WI38 (cell line): Measurements from ENCODE around the gene MOXD1.
A peak's percentile ranks its signal among the peaks of the same experiment; 100 is the strongest.

ENCODE experiments used
- H3K4me3 ChIP-seq: 2 replicates; pipeline ENCODE4 v1.5.1; 2011; ENCODE audit warnings: low read depth, mild to moderate bottlenecking, control low read depth, low read length
- TF ChIP-seq, protein P1 (sequence below): IDR thresholded peaks from 2 replicates; pipeline ENCODE4 v1.5.1; 2012; ENCODE audit warnings: low read depth, mild to moderate bottlenecking, control low read depth, low read length

Gene MOXD1

DNA sequence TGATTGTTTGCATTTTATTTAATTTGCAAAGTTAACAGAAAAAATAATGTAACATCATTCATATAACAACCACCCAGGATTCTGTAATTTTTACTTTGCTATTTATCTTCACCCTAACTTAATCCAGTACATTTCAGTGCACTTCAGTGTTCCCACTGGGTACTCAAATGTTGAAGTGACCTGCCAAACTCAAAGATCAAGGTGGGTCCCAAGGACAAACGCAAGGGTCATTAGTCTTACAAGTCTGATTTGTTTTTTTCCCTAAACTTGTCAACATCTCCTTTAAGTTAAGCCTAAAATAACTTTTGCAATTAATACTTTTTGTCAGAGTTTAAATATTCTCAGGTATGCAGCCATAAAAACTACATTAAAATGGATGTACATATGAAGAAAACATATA, 53.0 kb downstream of the MOXD1 start:
- no peak overlapping the region for H3K4me3 ChIP-seq
- TF ChIP-seq, protein P1, sequence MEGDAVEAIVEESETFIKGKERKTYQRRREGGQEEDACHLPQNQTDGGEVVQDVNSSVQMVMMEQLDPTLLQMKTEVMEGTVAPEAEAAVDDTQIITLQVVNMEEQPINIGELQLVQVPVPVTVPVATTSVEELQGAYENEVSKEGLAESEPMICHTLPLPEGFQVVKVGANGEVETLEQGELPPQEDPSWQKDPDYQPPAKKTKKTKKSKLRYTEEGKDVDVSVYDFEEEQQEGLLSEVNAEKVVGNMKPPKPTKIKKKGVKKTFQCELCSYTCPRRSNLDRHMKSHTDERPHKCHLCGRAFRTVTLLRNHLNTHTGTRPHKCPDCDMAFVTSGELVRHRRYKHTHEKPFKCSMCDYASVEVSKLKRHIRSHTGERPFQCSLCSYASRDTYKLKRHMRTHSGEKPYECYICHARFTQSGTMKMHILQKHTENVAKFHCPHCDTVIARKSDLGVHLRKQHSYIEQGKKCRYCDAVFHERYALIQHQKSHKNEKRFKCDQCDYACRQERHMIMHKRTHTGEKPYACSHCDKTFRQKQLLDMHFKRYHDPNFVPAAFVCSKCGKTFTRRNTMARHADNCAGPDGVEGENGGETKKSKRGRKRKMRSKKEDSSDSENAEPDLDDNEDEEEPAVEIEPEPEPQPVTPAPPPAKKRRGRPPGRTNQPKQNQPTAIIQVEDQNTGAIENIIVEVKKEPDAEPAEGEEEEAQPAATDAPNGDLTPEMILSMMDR = no peak

DNA sequence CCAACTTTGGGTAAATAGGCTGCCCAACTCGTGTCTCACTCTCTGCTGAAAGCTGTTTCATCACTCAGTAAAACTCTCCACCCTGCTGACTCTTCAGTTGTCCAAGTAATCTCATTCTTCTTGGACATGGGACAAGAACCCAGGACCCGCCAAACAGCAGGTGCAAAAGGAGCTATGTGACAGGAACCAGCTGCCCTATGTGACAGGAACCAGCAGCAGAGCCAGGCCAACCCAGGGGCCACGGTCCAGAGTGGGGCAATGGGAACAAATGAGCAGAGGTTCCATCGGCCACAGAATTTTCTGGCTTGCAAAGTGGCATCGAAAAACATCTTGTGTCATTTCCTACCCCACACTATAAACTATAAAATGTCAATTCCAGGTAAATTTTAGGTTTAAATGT, 56.5 kb downstream of the MOXD1 start:
- no peak overlapping the region for H3K4me3 ChIP-seq
- TF ChIP-seq, protein P1 = no peak

GRCh38 chr6:132341646-132342045, 59.6 kb downstream of the MOXD1 start:
- no peak overlapping the region for H3K4me3 ChIP-seq
- TF ChIP-seq, protein P1 = no peak

DNA sequence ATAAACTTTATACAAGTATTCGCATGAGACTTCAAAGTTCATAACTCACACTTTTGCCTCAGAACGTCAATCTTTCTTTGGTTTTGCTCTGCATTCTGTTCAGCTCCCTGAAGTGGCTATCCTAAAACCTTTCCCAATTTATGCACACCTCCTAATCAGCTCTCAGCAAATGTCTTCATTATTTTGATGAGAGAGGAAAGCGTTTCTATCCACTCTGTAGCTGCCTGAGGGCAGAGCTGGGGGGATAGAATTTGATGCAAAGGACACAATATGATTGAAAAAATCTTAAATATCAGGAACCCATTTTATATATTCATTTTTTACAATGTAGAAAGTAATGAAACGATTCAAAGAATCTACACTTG, 66.8 kb downstream of the MOXD1 start:
- peak overlapping the region; percentile 2; the same call in 1 of the 2 replicates for H3K4me3 ChIP-seq
- TF ChIP-seq, protein P1 = no peak

DNA sequence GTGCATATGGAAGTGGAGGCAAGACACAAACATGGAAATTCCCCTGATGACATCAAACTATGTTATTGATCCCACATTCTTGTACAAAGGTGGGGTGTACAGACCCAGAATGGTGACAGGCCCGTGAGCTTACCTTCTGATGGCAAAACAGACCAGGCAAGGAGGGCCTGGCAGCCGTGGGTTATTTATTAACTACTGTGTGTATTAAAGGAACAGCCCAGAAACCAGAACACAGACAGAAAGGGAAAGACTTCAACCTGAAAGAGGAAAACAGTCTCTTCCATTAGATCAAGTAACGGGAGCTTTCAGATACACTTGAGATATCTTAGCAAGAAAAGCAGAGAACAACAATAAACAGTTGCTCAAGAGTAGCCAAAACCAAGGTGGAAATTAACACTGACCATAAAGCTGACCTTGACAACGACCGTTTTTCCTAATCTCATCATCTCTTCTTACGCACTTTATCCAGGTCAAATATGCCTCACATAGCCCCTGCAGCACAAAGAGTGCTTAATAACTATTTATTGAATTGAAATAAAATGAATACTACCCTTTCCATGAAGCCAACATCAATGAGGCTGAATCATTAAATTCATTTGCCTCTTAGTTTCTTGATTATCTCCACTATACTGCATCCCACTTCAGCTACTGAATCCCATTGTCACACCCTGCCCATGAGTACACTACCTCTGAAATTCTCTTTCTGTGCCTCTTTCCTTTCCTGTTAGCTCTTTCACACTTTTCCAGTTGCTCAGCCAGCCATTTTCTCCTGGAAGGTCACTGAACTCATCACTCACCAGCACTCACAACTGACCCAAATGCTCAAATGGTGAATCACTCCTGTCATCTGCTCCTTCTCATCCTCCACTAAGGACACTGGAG, 67.4 kb downstream of the MOXD1 start:
- no peak overlapping the region; the same call in 1 of the 2 replicates for H3K4me3 ChIP-seq
- TF ChIP-seq, protein P1 = no peak

DNA sequence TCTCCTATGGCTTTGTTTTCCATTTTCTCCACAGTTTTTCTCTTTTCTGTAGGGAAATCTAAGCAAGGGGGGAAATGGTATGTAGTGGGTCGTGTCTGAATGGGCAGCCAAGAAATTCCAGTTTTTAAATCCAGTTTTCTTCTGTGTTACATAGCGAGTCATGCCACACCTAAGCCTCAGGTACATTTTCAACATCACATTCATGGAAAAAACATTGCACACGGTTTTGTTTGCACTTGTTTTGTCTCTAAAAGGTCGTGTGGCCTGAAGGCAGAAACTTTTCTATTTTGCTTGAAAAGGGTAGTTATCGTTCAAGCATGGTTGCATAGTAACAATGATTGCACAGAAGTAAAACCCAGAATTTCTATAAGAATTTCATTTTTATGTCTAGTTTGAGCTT, 70.5 kb downstream of the MOXD1 start:
- H3K4me3 ChIP-seq = no peak overlapping the region
- TF ChIP-seq, protein P1 = no peak

DNA sequence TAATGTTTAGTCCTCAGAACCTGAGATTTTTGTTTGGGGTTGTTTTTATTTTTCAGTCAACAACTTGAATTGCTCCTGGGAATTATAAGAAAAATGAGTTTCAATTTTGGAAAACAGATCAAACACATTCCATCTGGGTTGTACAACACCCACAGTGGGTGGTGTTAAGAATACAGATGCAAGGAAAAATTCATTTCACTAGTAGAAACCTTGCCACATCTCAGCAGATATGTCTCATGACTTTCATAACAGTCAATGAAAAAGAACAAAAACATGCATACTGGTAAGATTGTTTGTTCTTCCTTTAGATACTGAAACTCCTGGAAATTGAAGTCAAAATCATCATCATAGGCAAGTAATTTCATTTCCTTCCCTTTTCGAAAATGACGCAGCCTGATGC, 78.9 kb downstream of the MOXD1 start:
- H3K4me3 ChIP-seq = no peak overlapping the region
- TF ChIP-seq, protein P1 = no peak
